ENCODE data around the gene ZRANB3.

The ZRANB3 gene

GRCh38 chr2:135175177-135175576 is 355.8 kb downstream of the ZRANB3 start:
- DNase-seq (ENCODE audit: low read depth in 2 of 2): no peak

- DNase-seq (ENCODE audit: low read depth in 2 of 2): no peak
These were observed 356.3 kb downstream of the ZRANB3 start for GRCh38 chr2:135174810-135175093.

- no peak for DNase-seq (ENCODE audit: low read depth in 2 of 2)
These were observed 356.8 kb downstream of the ZRANB3 start for GRCh38 chr2:135174049-135174809.

- DNase-seq (ENCODE audit: low read depth in 2 of 2): no peak
These were observed 360.9 kb downstream of the ZRANB3 start for GRCh38 chr2:135169900-135170753.

- no peak for DNase-seq (ENCODE audit: low read depth in 2 of 2)
These were observed 362.7 kb downstream of the ZRANB3 start for GRCh38 chr2:135168204-135168856.

- DNase-seq (ENCODE audit: low read depth in 2 of 2): no peak
These were observed 363.7 kb downstream of the ZRANB3 start for GRCh38 chr2:135167273-135167672.

GRCh38 chr2:135164431-135164830 is 366.6 kb downstream of the ZRANB3 start:
- no peak for DNase-seq (ENCODE audit: low read depth in 2 of 2)

- no peak for DNase-seq (ENCODE audit: low read depth in 2 of 2)
These were observed 367.1 kb downstream of the ZRANB3 start for GRCh38 chr2:135163901-135164300.

- DNase-seq (ENCODE audit: low read depth in 2 of 2): no peak
These were observed 367.7 kb downstream of the ZRANB3 start for GRCh38 chr2:135163306-135163705.

GRCh38 chr2:135162786-135163185 is 368.2 kb downstream of the ZRANB3 start:
- DNase-seq (ENCODE audit: low read depth in 2 of 2): no peak

GRCh38 chr2:135162377-135162776 is 368.6 kb downstream of the ZRANB3 start:
- no peak for DNase-seq (ENCODE audit: low read depth in 2 of 2)

GRCh38 chr2:135159191-135159590 is 371.8 kb downstream of the ZRANB3 start:
- no peak for DNase-seq (ENCODE audit: low read depth in 2 of 2)

- no peak for DNase-seq (ENCODE audit: low read depth in 2 of 2)
These were observed 373.2 kb downstream of the ZRANB3 start for GRCh38 chr2:135157856-135158255.

GRCh38 chr2:135154962-135155361 is 376.1 kb downstream of the ZRANB3 start:
- no peak for DNase-seq (ENCODE audit: low read depth in 2 of 2)

- DNase-seq (ENCODE audit: low read depth in 2 of 2): no peak
These were observed 378.7 kb downstream of the ZRANB3 start for GRCh38 chr2:135152361-135152760.

- DNase-seq (ENCODE audit: low read depth in 2 of 2): no peak
These were observed 379.4 kb downstream of the ZRANB3 start for GRCh38 chr2:135151615-135152014.

- no peak for DNase-seq (ENCODE audit: low read depth in 2 of 2)
These were observed 380.3 kb downstream of the ZRANB3 start for GRCh38 chr2:135150725-135151124.

GRCh38 chr2:135149251-135149650 is 381.8 kb downstream of the ZRANB3 start:
- no peak for DNase-seq (ENCODE audit: low read depth in 2 of 2)

- no peak for DNase-seq (ENCODE audit: low read depth in 2 of 2)
These were observed 386.7 kb downstream of the ZRANB3 start for GRCh38 chr2:135144343-135144742.

- no peak for DNase-seq (ENCODE audit: low read depth in 2 of 2)
These were observed 388.7 kb downstream of the ZRANB3 start for GRCh38 chr2:135142323-135142722.

GRCh38 chr2:135140606-135141005 is 390.4 kb downstream of the ZRANB3 start:
- DNase-seq (ENCODE audit: low read depth in 2 of 2): no peak

- DNase-seq (ENCODE audit: low read depth in 2 of 2): no peak
These were observed 398.7 kb downstream of the ZRANB3 start for GRCh38 chr2:135132314-135132713.

GRCh38 chr2:135130751-135131150 is 400.3 kb downstream of the ZRANB3 start:
- no peak for DNase-seq (ENCODE audit: low read depth in 2 of 2)
